HEK293T (cell line): ENCODE data around the gene STIM1.

Experiments
- CTCF ChIA-PET: fragments of 350-600 bp; formaldehyde crosslinking; extraction: SDS; loops from one replicate; lab custom pipeline; 2021; ENCODE audit warnings: antibody characterized with exemption, inconsistent platforms; lab: Yijun Ruan, JAX
- POLR2A ChIA-PET: fragments of 350-600 bp; formaldehyde crosslinking; extraction: SDS; loops from one replicate; lab custom pipeline; 2020; ENCODE audit warnings: antibody characterized with exemption, inconsistent platforms; lab: Yijun Ruan, JAX
- DNase-seq: peaks from one replicate; pipeline ENCODE4 v3.0.0; 2012; ENCODE audit warnings: mixed read lengths; ENCODE audit errors: extremely low spot score
- ARNT ChIP-seq: fragments of 450-650 bp; IDR thresholded peaks from 2 replicates; pipeline ENCODE4 v1.6.1; 2017; ENCODE audit warnings: mild to moderate bottlenecking
- BHLHE40 ChIP-seq: fragments of 450-650 bp; IDR thresholded peaks from 2 replicates; pipeline ENCODE4 v1.6.1; 2016; ENCODE audit warnings: mild to moderate bottlenecking, moderate library complexity, borderline replicate concordance
- CTBP1 ChIP-seq: fragments of 450-650 bp; IDR thresholded peaks from 2 replicates; pipeline ENCODE4 v1.6.1; 2016; ENCODE audit warnings: borderline replicate concordance
- ELF4 ChIP-seq: fragments of 450-650 bp; IDR thresholded peaks from 2 replicates; pipeline ENCODE4 v1.6.1; 2017; ENCODE audit warnings: antibody characterized with exemption
- FOXA1 ChIP-seq: fragments of 450-650 bp; IDR thresholded peaks from 2 replicates; pipeline ENCODE4 v1.6.1; 2016; ENCODE audit warnings: mild to moderate bottlenecking
- FOXK2 ChIP-seq: fragments of 450-650 bp; IDR thresholded peaks from 2 replicates; pipeline ENCODE4 v1.6.1; 2016; ENCODE audit warnings: mild to moderate bottlenecking
- FOXM1 ChIP-seq: fragments of 450-650 bp; IDR thresholded peaks from 2 replicates; pipeline ENCODE4 v1.6.1; 2017; ENCODE audit warnings: mild to moderate bottlenecking, borderline replicate concordance
- HDGF ChIP-seq: fragments of 450-650 bp; IDR thresholded peaks from 2 replicates; pipeline ENCODE4 v1.6.1; 2017; ENCODE audit warnings: antibody characterized with exemption, borderline replicate concordance
- L3MBTL2 ChIP-seq: fragments of 450-650 bp; conservative IDR thresholded peaks from 2 replicates; pipeline ENCODE4 v1.6.1; 2016; ENCODE audit warnings: mild to moderate bottlenecking
- LEF1 ChIP-seq: fragments of 450-650 bp; IDR thresholded peaks from 2 replicates; pipeline ENCODE4 v1.6.1; 2017; ENCODE audit warnings: mild to moderate bottlenecking, borderline replicate concordance
- NFRKB ChIP-seq: fragments of 450-650 bp; IDR thresholded peaks from 2 replicates; pipeline ENCODE4 v1.6.1; 2016; ENCODE audit warnings: mild to moderate bottlenecking, moderate library complexity
- SP1 ChIP-seq: fragments of 450-650 bp; IDR thresholded peaks from 2 replicates; pipeline ENCODE4 v1.6.1; 2017
- SUZ12 ChIP-seq: fragments of 450-650 bp; IDR thresholded peaks from 2 replicates; pipeline ENCODE4 v1.6.1; 2016; ENCODE audit warnings: mild to moderate bottlenecking
- TARDBP ChIP-seq: fragments of 450-650 bp; IDR thresholded peaks from 2 replicates; pipeline ENCODE4 v1.6.1; 2016
- ZNF384 ChIP-seq: fragments of 450-650 bp; IDR thresholded peaks from 2 replicates; pipeline ENCODE4 v1.6.1; 2016
- TF ChIP-seq, protein P1 (sequence below): fragments of 450-650 bp; IDR thresholded peaks from 2 replicates; pipeline ENCODE4 v1.6.1; 2016

The STIM1 gene

GRCh38 chr11:3841426-3842350 lies 13.8 kb upstream of the STIM1 start:
- TF ChIP-seq L3MBTL2 (peak; percentile 95), FOXM1 (no peak)
- ChIA-PET POLR2A (interaction anchor here (0.6 to 2.3 kb wide), 15 partner anchors 10 to 254 kb away, joined by 3 to 25 read pairs (median 3); partner anchors contain the start of genes PGAP2 and STIM1), CTCF (interaction anchor here (0.9 to 4.7 kb wide), 11 partner anchors 8 to 231 kb away, joined by 3 to 31 read pairs (median 4); partner anchors contain the start of gene STIM1)
- peak; percentile 78 for DNase-seq

DNA sequence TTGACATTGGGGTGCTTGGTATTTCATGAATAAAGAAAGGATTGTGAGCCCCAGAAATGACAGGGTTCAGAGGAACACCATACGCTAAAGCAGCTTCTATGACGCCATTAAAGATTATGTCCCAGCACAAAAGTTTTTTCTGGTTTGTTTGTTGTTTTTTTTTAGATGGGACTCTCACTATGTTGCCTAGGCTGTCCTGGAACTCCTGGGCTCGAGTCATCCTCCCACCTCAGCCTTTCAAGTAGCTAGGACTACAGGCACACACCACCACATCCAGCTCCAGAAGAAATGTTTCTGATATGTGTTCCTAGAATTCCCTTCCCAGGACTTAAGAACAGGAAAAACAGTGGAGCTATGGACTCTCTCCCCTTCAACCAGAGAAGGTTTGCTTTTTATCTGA lies 12.1 kb upstream of the STIM1 start:
- DNase-seq = no peak
- TF ChIP-seq SP1 = no peak
- TF ChIP-seq L3MBTL2 = no peak
- no peak for TF ChIP-seq TARDBP
- TF ChIP-seq SUZ12 = no peak
- TF ChIP-seq NFRKB = no peak
- no peak for TF ChIP-seq BHLHE40
- no peak for TF ChIP-seq LEF1
- TF ChIP-seq, protein P1, sequence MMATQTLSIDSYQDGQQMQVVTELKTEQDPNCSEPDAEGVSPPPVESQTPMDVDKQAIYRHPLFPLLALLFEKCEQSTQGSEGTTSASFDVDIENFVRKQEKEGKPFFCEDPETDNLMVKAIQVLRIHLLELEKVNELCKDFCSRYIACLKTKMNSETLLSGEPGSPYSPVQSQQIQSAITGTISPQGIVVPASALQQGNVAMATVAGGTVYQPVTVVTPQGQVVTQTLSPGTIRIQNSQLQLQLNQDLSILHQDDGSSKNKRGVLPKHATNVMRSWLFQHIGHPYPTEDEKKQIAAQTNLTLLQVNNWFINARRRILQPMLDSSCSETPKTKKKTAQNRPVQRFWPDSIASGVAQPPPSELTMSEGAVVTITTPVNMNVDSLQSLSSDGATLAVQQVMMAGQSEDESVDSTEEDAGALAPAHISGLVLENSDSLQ = no peak
- ChIA-PET POLR2A (interaction anchor here (1.2 kb wide), 1 partner anchor 11 kb away, joined by 5 read pairs; the partner anchor contains the start of gene STIM1), CTCF (interaction anchor here (1.1 to 4.7 kb wide), 3 partner anchors 12 to 230 kb away, joined by 4 to 31 read pairs (median 28); partner anchors contain the start of gene STIM1)

DNA sequence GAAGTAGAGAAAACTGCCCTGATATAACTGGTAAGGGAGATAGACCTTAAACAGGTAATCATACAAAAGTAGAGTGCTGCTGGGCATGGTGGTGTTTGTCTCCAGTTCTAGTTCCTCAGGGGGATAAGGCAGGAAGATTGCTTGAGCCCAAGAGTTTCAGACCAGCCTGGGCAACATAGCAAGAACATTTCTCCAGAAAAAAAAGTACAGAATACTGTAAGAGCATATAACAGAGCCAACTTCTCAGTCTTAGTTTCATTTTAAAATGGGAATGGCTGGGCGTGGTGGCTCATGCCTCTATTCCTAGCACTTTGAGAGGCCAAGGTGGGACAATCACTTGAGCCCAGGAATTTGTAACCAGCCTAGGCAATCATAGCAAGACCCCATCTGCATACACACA lies 10.2 kb upstream of the STIM1 start:
- POLR2A ChIA-PET = interaction anchor here (1.4 kb wide), 2 partner anchors 9 to 10 kb away, joined by 4 to 5 read pairs; partner anchors contain the start of gene STIM1
- CTCF ChIA-PET = interaction anchor here (4.6 to 4.7 kb wide), 2 partner anchors 10 to 228 kb away, joined by 28 to 31 read pairs; partner anchors contain the start of gene STIM1
- TF ChIP-seq HDGF (no peak), BHLHE40 (no peak), SP1 (no peak), ELF4 (no peak), CTBP1 (no peak), SUZ12 (no peak), FOXM1 (no peak), FOXK2 (no peak), L3MBTL2 (no peak), TARDBP (no peak), ARNT (no peak), LEF1 (no peak), ZNF384 (no peak), FOXA1 (no peak), NFRKB (no peak)
- TF ChIP-seq, protein P1 = no peak
- no peak for DNase-seq

- ChIA-PET POLR2A (interaction anchor here (1.4 kb wide), 1 partner anchor 9 kb away, joined by 4 read pairs; the partner anchor contains the start of gene STIM1), CTCF (interaction anchor here (0.9 to 4.6 kb wide), 2 partner anchors 9 to 227 kb away, joined by 3 to 28 read pairs; partner anchors contain the start of gene STIM1)
- DNase-seq = no peak
- TF ChIP-seq FOXK2 (no peak), ARNT (no peak), NFRKB (no peak), CTBP1 (no peak), ZNF384 (no peak), TARDBP (no peak), ELF4 (no peak), SUZ12 (no peak), HDGF (no peak), FOXA1 (no peak), FOXM1 (no peak), BHLHE40 (no peak)
- TF ChIP-seq, protein P1 = no peak
These were observed 9.8 kb upstream of the STIM1 start for GRCh38 chr11:3845670-3846069.

GRCh38 chr11:3849297-3849874 lies 6.1 kb upstream of the STIM1 start:
- TF ChIP-seq CTBP1 (no peak), TARDBP (no peak), NFRKB (no peak), L3MBTL2 (no peak), FOXM1 (no peak), SP1 (no peak)
- ChIA-PET CTCF (interaction anchor here (0.6 to 3.9 kb wide), 18 partner anchors 8 to 1788 kb away, joined by 3 to 71 read pairs (median 4); no protein-coding TSS in a partner anchor), POLR2A (interaction anchor here (1.1 to 1.3 kb wide), 2 partner anchors 9 to 224 kb away, joined by 3 read pairs; partner anchors contain the start of gene RHOG)
- peak; percentile 59 for DNase-seq

GRCh38 chr11:3853545-3853842 lies 2.0 kb upstream of the STIM1 start:
- CTCF ChIA-PET = interaction anchor here (0.7 to 3.6 kb wide), 3 partner anchors 12 to 220 kb away, joined by 4 to 49 read pairs (median 5); no protein-coding TSS in a partner anchor
- TF ChIP-seq L3MBTL2 (no peak), FOXA1 (no peak), ZNF384 (no peak), ARNT (no peak), BHLHE40 (no peak)
- no peak for DNase-seq

More at GRCh38 chr11:3853545-3853842, 2.0 kb upstream of the STIM1 start:
- POLR2A ChIA-PET = interaction anchor here (3.6 kb wide), 1 partner anchor 12 kb away, joined by 25 read pairs; the partner anchor contains the start of gene RHOG
